A673 (cell line): ENCODE data around the gene KLHDC8B.

Experiments
- CTCF ChIP-seq: fragments of 300-800, 200-600 bp; sonication (generic); conservative IDR thresholded peaks from 2 replicates; pipeline ENCODE4 v1.5.1; 2017; ENCODE audit warnings: low read depth, mild to moderate bottlenecking, antibody characterized with exemption, low read length, moderate library complexity, mixed read lengths
- EZH2 ChIP-seq: fragments of 200-600 bp; sonication (generic); IDR thresholded peaks from 2 replicates; pipeline ENCODE4 v1.6.1; 2017; ENCODE audit warnings: borderline replicate concordance, low read depth, mild to moderate bottlenecking, mixed read lengths, antibody characterized with exemption, low read length; ENCODE audit not compliant: poor library complexity, severe bottlenecking

- TF ChIP-seq CTCF (no peak), EZH2 (no peak)
Measured at GRCh38 chr3:49172551-49173041, 1.2 kb downstream of the KLHDC8B start.
